Ovary (tissue), 9 donors: ENCODE results near the gene CFAP68. TPM values are rescaled to one million over a fixed set of nuclear protein-coding genes. Genes with fewer than 3 reads are reported as not detected.

Experiments
- DNase-seq, 5 donors: peaks; one replicate each; pipeline ENCODE4 v3.0.0-alpha.2; 2019 to 2020
- H3K27ac ChIP-seq, 2 donors: fragments of 200-600 bp; one replicate each; pipeline versions ENCODE4 v1.5.1 to v1.8.0; 2019 to 2022
- H3K27me3 ChIP-seq: fragments of 200-600 bp; one replicate; pipeline ENCODE4 v1.8.0; 2022
- H3K36me3 ChIP-seq: fragments of 200-600 bp; sonication (generic); one replicate; pipeline ENCODE4 v1.5.1; 2019
- H3K4me1 ChIP-seq: one replicate; pipeline ENCODE4 v1.8.1; 2013; ENCODE audit warnings: mild to moderate bottlenecking, moderate library complexity; ENCODE audit not compliant: insufficient read depth
- H3K4me3 ChIP-seq: fragments of 200-600 bp; sonication (generic); one replicate; pipeline ENCODE4 v1.5.1; 2017
- H3K9me3 ChIP-seq, 2 donors: fragments of 200-600 bp in 1 of 2; sonication (generic) in 1 of 2; one replicate each; pipeline versions ENCODE4 v1.5.1 to v1.8.1; 2013 to 2019; ENCODE audit warnings: mild to moderate bottlenecking in 1 of 2, moderate library complexity in 1 of 2
- CTCF ChIP-seq, 3 donors: fragments of 450-650 bp in 2 of 3; fragments of 200-600 bp in 1 of 3; IDR thresholded peaks; one replicate each; pipeline versions ENCODE4 v1.5.1 to v1.8.0; 2016 to 2022; ENCODE audit warnings: antibody characterized with exemption in 3 of 3, mild to moderate bottlenecking in 1 of 3
- EP300 ChIP-seq: sonication (generic); formaldehyde crosslinking; IDR thresholded peaks from one replicate; pipeline ENCODE4 v1.6.1; 2017; ENCODE audit warnings: antibody characterized with exemption
- POLR2A ChIP-seq: fragments of 450-650 bp; IDR thresholded peaks from one replicate; pipeline ENCODE4 v1.6.1; 2017; ENCODE audit warnings: antibody characterized with exemption, mild to moderate bottlenecking, moderate library complexity
- WGBS, 3 donors: extraction: QIAGEN DNeasy Blood & Tissue Kit in 1 of 3; methylation state at CpG; one replicate each; pipeline versions ENCODE4 v1.1.5 to v1.1.7; 2013 to 2017; 5-methylcytosine and 5-hydroxymethylcytosine counted together
- intact Hi-C, 4 donors: fragments of 100-400 bp; cut with DNase I; formaldehyde crosslinking; loops; one replicate each; pipeline versions ENCODE4 v1.11.0 to v1.15.1; 2022 to 2023
- polyA plus RNA-seq, 2 donors: library from polyadenylated mRNA; stranded (reverse); fragments of 200-250 nt in 1 of 2; fragments of 350-450 nt in 1 of 2; fragmentation: Illumina TruSeq in 1 of 2; extraction: RNeasy Lipid Tissue Mini Kit (QIAGEN cat#74804) in 1 of 2; gene quantifications; one replicate each; pipeline ENCODE4 v1.2.3, GENCODE V29; 2013 to 2014
- small RNA-seq: library from RNA; depleted of rRNA; stranded (forward); fragments of <200 nt; gene quantifications from one replicate; pipeline ENCODE3, GENCODE V24; 2016
- total RNA-seq, 7 donors: library from RNA; depleted of rRNA in 2 of 7; stranded (reverse); fragments of >200 nt in 2 of 7; fragmentation: NEBNext Ultra II Directional in 3 of 7; extraction: Animal tissue kit (Norgen Biotek cat#: 25700) in 3 of 7; gene quantifications; one replicate each; pipeline versions ENCODE4 v1.1.0 to v1.2.4, GENCODE V29; 2016 to 2023
- donor health status: DM: no; HTN: no; CAD: no; lungs with moderate emphysema.
- donor health status: DM: no; HTN: no; CAD: no.
- donor health status: Bipolar disorder and iron deficiency.
- donor health status: DM: yes; HTN: yes; CAD: no.
- donor health status: DM: no; HTN: no; CAD: no.
- donor health status: DM: yes; HTN: yes; CAD: no.

Gene CFAP68
- total and polyA plus RNA-seq, 9 donors, result 11.6 to 70.1 (median 28.3) TPM

GRCh38 chr11:111934306-111934705 is 55.0 kb downstream of the CFAP68 start:
- intact Hi-C loops, result loop anchor here in 1 of 4 donors (10.0 kb wide), 1 partner anchor 90 kb away; the partner anchor contains the start of gene DLAT
- H3K4me3 ChIP-seq, result no peak overlapping the region
- no peaks in the 10 kb centered on the region for H3K27me3 ChIP-seq
- no peak for TF ChIP-seq POLR2A
- no peak for TF ChIP-seq EP300
- TF ChIP-seq CTCF (IDR thresholded peaks at IDR 0.05), result no peak
- 75 to 97% (median 90%) methylated on average over 1 of the region's 1 CpG for WGBS, 3 donors
- peaks cover 5% of the 10 kb centered on the region for H3K4me1 ChIP-seq
- H3K36me3 ChIP-seq, result no peaks in the 10 kb centered on the region
- no peak overlapping the region for H3K27ac ChIP-seq
- no peaks in the 10 kb centered on the region for H3K9me3 ChIP-seq
- no peak for DNase-seq

Small RNAs within 50 kb of the gene (small RNA-seq; reads per million reads assigned to genes)
- gene C11orf52 (not detected), gene GNG5P3 (not detected), gene RNA5SP351 (not detected), gene RPL37AP8 (not detected)

Other genes starting within 250 kb of the CFAP68 start
- 10 to 100 TPM; 17.3 to 36.4 (median 25.9) TPM for gene PPP2R1B, start 113.2 kb upstream of the CFAP68 start, total RNA-seq
- 10 to 100 TPM in 1 of 2 donors, 1 to 10 TPM in 1; 9.8 to 20.4 TPM for gene PPP2R1B, start 113.2 kb upstream of the CFAP68 start, polyA plus RNA-seq
- gene ALG9, start 8.0 kb upstream of the CFAP68 start, total RNA-seq, result 10 to 100 TPM; 24.4 to 39.9 (median 29.3) TPM
- 10 to 100 TPM; 12.0 to 43.5 TPM for gene ALG9, start 8.0 kb upstream of the CFAP68 start, polyA plus RNA-seq
- 1 to 10 TPM; 1.3 to 2.9 (median 1.8) TPM for gene FDXACB1, start 376 bp upstream of the CFAP68 start, total RNA-seq
- gene FDXACB1, start 376 bp upstream of the CFAP68 start, polyA plus RNA-seq, result 1 to 10 TPM; 1.4 to 2.8 TPM
- 100 to 1,000 TPM in 1 of 7 donors, 10 to 100 TPM in 6; 22.7 to 121 (median 72.5) TPM for gene CRYAB, start 32.2 kb downstream of the CFAP68 start, total RNA-seq
- 100 to 1,000 TPM in 1 of 2 donors, 10 to 100 TPM in 1; 69.2 to 301 TPM for gene CRYAB, start 32.2 kb downstream of the CFAP68 start, polyA plus RNA-seq
- gene HSPB2, start 33.2 kb downstream of the CFAP68 start, total RNA-seq, result 10 to 100 TPM in 1 of 7 donors, 1 to 10 TPM in 4, under 1 TPM in 1, not detected in 1; 0.34 to 10.3 (median 7.6) TPM
- gene HSPB2, start 33.2 kb downstream of the CFAP68 start, polyA plus RNA-seq, result 10 to 100 TPM in 1 of 2 donors, 1 to 10 TPM in 1; 5.0 to 11.8 TPM
- gene C11orf52, start 39.4 kb downstream of the CFAP68 start, total RNA-seq, result 1 to 10 TPM in 6 of 7 donors, not detected in 1; 1.3 to 5.9 (median 1.9) TPM
- 1 to 10 TPM; 2.4 to 3.7 TPM for gene C11orf52, start 39.4 kb downstream of the CFAP68 start, polyA plus RNA-seq
- gene DIXDC1, start 57.8 kb downstream of the CFAP68 start, total RNA-seq, result 10 to 100 TPM; 17.0 to 25.4 (median 23.7) TPM
- 10 to 100 TPM; 10.3 to 37.9 TPM for gene DIXDC1, start 57.8 kb downstream of the CFAP68 start, polyA plus RNA-seq
- 10 to 100 TPM; 10.8 to 26.4 (median 19.9) TPM for gene DLAT, start 145.9 kb downstream of the CFAP68 start, total RNA-seq
- gene DLAT, start 145.9 kb downstream of the CFAP68 start, polyA plus RNA-seq, result 10 to 100 TPM; 11.1 to 27.8 TPM
- gene PIH1D2, start 194.5 kb downstream of the CFAP68 start, total RNA-seq, result 1 to 10 TPM in 6 of 7 donors, under 1 TPM in 1; 0.83 to 8.6 (median 2.4) TPM
- 1 to 10 TPM in 1 of 2 donors, under 1 TPM in 1; 0.94 to 2.3 TPM for gene PIH1D2, start 194.5 kb downstream of the CFAP68 start, polyA plus RNA-seq
- gene NKAPD1, start 194.8 kb downstream of the CFAP68 start, total RNA-seq, result 10 to 100 TPM; 11.4 to 23.1 (median 17.2) TPM
- 10 to 100 TPM; 18.8 to 48.2 TPM for gene NKAPD1, start 194.8 kb downstream of the CFAP68 start, polyA plus RNA-seq
- gene TIMM8B, start 207.2 kb downstream of the CFAP68 start, total RNA-seq, result 10 to 100 TPM; 21.8 to 45.7 (median 31.4) TPM
- 10 to 100 TPM; 53.3 to 71.1 TPM for gene TIMM8B, start 207.2 kb downstream of the CFAP68 start, polyA plus RNA-seq
- gene SDHD, start 207.3 kb downstream of the CFAP68 start, total RNA-seq, result 10 to 100 TPM; 64.9 to 85.9 (median 83.2) TPM
- 10 to 100 TPM; 85.1 to 98.4 TPM for gene SDHD, start 207.3 kb downstream of the CFAP68 start, polyA plus RNA-seq